8988T (cell line): ENCODE measurements around the gene ADAMTS7.
"Not testable (repeated sequence)": the region's sequence is repeated elsewhere in the genome, so short reads cannot be mapped to it uniquely, and the experiment has no call there.

Source experiments
- DNase-seq: peaks from one replicate; pipeline ENCODE4 v3.0.0; 2011

Gene ADAMTS7

GRCh38 chr15:78750566-78750965 is 60.7 kb downstream of the ADAMTS7 start:
- DNase-seq, result no peak

- DNase-seq, result no peak
Measured at GRCh38 chr15:78749831-78750230, 61.4 kb downstream of the ADAMTS7 start.

- DNase-seq, result not testable (repeated sequence)
Measured at GRCh38 chr15:78747877-78748276, 63.4 kb downstream of the ADAMTS7 start.

- DNase-seq, result not testable (repeated sequence)
Measured at GRCh38 chr15:78741674-78742073, 69.6 kb downstream of the ADAMTS7 start.

GRCh38 chr15:78740904-78741274 is 70.4 kb downstream of the ADAMTS7 start:
- DNase-seq, result no peak

GRCh38 chr15:78739996-78740903 is 71.0 kb downstream of the ADAMTS7 start:
- peak; percentile 56 for DNase-seq

GRCh38 chr15:78739206-78739605 is 72.1 kb downstream of the ADAMTS7 start:
- no peak for DNase-seq

GRCh38 chr15:78737931-78738558 is 73.2 kb downstream of the ADAMTS7 start:
- not testable (repeated sequence) for DNase-seq

- no peak for DNase-seq
Measured at GRCh38 chr15:78737187-78737820, 74.0 kb downstream of the ADAMTS7 start.

- not testable (repeated sequence) for DNase-seq
Measured at GRCh38 chr15:78736286-78736685, 75.0 kb downstream of the ADAMTS7 start.

GRCh38 chr15:78734451-78735064 is 76.7 kb downstream of the ADAMTS7 start:
- no peak for DNase-seq

- no peak for DNase-seq
Measured at GRCh38 chr15:78732634-78733033, 78.6 kb downstream of the ADAMTS7 start.

GRCh38 chr15:78730955-78731354 is 80.3 kb downstream of the ADAMTS7 start:
- DNase-seq, result no peak

GRCh38 chr15:78728427-78728826 is 82.8 kb downstream of the ADAMTS7 start:
- DNase-seq, result not testable (repeated sequence)

- DNase-seq, result no peak
Measured at GRCh38 chr15:78727561-78727960, 83.7 kb downstream of the ADAMTS7 start.

- DNase-seq, result no peak
Measured at GRCh38 chr15:78726870-78727551, 84.3 kb downstream of the ADAMTS7 start.

GRCh38 chr15:78719819-78720450 is 91.3 kb downstream of the ADAMTS7 start:
- not testable (repeated sequence) for DNase-seq

GRCh38 chr15:78718837-78719236 is 92.4 kb downstream of the ADAMTS7 start:
- no peak for DNase-seq

GRCh38 chr15:78717956-78718656 is 93.2 kb downstream of the ADAMTS7 start:
- DNase-seq, result no peak

- DNase-seq, result no peak
Measured at GRCh38 chr15:78716651-78717050, 94.6 kb downstream of the ADAMTS7 start.

- no peak for DNase-seq
Measured at GRCh38 chr15:78715930-78716329, 95.3 kb downstream of the ADAMTS7 start.
